ENCODE results near the gene CDKAL1.

Gene CDKAL1

DNA sequence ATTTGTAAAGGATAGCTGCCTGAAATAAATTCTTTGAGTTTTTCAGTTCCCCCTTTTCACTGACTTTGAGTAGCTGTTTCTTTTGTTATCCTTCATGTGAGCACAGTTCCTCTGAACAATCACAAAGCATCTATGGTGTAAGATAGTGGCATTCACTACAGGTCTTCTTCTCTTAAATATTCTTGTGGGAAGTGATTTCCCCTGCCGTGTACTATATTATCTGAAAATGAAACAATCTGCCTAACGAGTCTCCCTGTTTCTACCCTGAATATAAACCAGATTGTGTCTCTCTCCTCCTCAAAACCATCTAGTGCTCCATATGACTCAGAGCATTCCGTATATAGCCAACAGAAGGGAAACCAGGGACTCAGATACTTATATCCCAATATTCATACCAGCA lies 679.2 kb downstream of the CDKAL1 start:
- no peaks in the 10 kb centered on the region for H3K36me3 ChIP-seq (ENCODE audit: insufficient read depth, low read length)

DNA sequence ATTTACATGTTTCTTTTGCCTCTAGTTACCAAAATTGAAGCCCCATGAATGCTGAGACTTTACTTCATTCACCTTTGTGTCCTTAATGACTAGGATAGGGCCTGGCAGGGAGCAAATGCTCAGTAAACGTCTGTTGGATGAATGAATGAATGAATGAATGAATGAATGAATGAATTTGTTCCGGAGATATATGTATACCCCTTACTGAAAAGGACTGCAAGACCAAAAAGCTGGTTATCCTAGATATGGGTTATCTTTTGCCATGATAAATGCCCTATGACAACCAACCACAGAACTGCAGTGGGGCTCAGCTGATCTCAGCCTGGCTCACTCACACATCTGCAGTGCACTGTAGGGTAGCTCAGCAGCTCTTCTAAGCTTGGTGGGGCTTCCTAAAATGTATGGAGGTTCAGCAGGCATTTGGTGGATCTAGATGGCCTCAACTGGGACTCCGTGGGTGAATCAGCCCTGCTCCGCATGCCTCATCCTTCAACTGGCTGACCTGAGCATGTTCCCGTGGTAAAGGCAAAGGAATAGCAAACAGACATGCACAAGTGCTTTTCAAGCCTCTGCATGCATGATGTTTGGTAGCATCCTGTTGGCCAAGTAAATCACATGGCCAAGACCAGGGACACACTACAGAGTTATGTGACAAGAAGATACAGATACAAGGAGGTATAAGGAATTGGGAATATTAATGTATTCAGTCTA lies 680.6 kb downstream of the CDKAL1 start:
- no peaks in the 10 kb centered on the region for H3K4me1 ChIP-seq (ENCODE audit: control insufficient read depth, insufficient read depth, low read length, unreplicated experiment)
- no peak overlapping the region for H2AFZ ChIP-seq (ENCODE audit: low read length, unreplicated experiment)
- no peak overlapping the region for H3K4me3 ChIP-seq (ENCODE audit: low read depth, low read length)
- H3K36me3 ChIP-seq (ENCODE audit: insufficient read depth, low read length) = no peaks in the 10 kb centered on the region
- no peak overlapping the region for H3K27ac ChIP-seq (ENCODE audit: low read depth, low read length)
- no peaks in the 10 kb centered on the region for H3K79me2 ChIP-seq (ENCODE audit: control insufficient read depth, insufficient read depth, low read length, unreplicated experiment)
- no peaks in the 10 kb centered on the region for H3K27me3 ChIP-seq (ENCODE audit: insufficient read depth, low read length)

More for the DNA sequence above, 679.2 kb downstream of the CDKAL1 start:
- no peak overlapping the region for H3K4me3 ChIP-seq (ENCODE audit: low read depth, low read length)
- no peaks in the 10 kb centered on the region for H3K27me3 ChIP-seq (ENCODE audit: insufficient read depth, low read length)
- H2AFZ ChIP-seq (ENCODE audit: low read length, unreplicated experiment) = no peak overlapping the region
- H3K4me1 ChIP-seq (ENCODE audit: control insufficient read depth, insufficient read depth, low read length, unreplicated experiment) = no peaks in the 10 kb centered on the region
- no peaks in the 10 kb centered on the region for H3K79me2 ChIP-seq (ENCODE audit: control insufficient read depth, insufficient read depth, low read length, unreplicated experiment)
- H3K27ac ChIP-seq (ENCODE audit: low read depth, low read length) = no peak overlapping the region

DNA sequence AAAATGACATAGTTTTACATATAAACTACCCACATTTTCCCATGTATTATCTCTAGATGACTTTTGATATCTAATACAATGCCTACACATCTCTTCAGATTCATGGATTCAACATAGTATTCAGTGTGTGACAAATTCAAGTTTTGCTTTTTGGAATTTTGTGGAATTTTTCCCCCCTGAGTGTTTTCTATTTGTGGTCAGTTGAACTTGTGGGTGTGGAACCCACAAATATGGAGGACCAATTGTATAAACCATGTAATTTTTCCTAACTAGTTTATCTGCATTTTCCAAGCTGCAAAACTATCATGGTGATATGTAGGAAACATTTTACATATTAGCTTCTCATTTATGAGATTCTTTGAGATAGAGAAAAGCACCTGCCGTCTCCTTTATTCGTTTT lies 685.0 kb downstream of the CDKAL1 start:
- Histone ChIP-seq H3K4me1 (ENCODE audit: control insufficient read depth, insufficient read depth, low read length, unreplicated experiment) (no peaks in the 10 kb centered on the region), H3K79me2 (ENCODE audit: control insufficient read depth, insufficient read depth, low read length, unreplicated experiment) (no peaks in the 10 kb centered on the region), H2AFZ (ENCODE audit: low read length, unreplicated experiment) (no peak overlapping the region)

DNA sequence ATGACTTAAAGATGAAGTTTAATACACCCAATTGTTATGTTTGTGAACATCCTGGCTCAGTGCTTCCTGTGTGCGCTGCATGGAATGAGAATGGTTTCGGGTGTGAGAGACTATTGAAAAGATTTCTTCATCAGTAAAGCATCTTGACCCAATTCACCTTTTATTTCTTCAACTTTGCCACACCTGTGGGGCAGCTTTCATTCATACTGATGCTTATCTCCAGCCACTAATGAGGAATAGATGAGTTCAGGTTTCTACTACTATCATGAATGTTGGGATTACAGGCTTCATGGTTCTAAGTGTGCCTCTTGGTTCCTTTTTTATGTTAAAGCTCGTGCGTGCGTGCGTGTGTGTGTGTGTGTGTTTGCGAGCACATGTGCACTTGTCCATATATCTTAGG lies 685.6 kb downstream of the CDKAL1 start:
- no peak overlapping the region for H2AFZ ChIP-seq (ENCODE audit: low read length, unreplicated experiment)
- H3K27ac ChIP-seq (ENCODE audit: low read depth, low read length) = no peak overlapping the region
- H3K27me3 ChIP-seq (ENCODE audit: insufficient read depth, low read length) = no peaks in the 10 kb centered on the region
- H3K36me3 ChIP-seq (ENCODE audit: insufficient read depth, low read length) = no peaks in the 10 kb centered on the region
- no peaks in the 10 kb centered on the region for H3K79me2 ChIP-seq (ENCODE audit: control insufficient read depth, insufficient read depth, low read length, unreplicated experiment)
- H3K4me3 ChIP-seq (ENCODE audit: low read depth, low read length) = no peak overlapping the region
- H3K4me1 ChIP-seq (ENCODE audit: control insufficient read depth, insufficient read depth, low read length, unreplicated experiment) = no peaks in the 10 kb centered on the region

More for the DNA sequence above, 685.0 kb downstream of the CDKAL1 start:
- Histone ChIP-seq H3K27ac (ENCODE audit: low read depth, low read length) (no peak overlapping the region), H3K27me3 (ENCODE audit: insufficient read depth, low read length) (no peaks in the 10 kb centered on the region), H3K4me3 (ENCODE audit: low read depth, low read length) (no peak overlapping the region), H3K36me3 (ENCODE audit: insufficient read depth, low read length) (no peaks in the 10 kb centered on the region)

DNA sequence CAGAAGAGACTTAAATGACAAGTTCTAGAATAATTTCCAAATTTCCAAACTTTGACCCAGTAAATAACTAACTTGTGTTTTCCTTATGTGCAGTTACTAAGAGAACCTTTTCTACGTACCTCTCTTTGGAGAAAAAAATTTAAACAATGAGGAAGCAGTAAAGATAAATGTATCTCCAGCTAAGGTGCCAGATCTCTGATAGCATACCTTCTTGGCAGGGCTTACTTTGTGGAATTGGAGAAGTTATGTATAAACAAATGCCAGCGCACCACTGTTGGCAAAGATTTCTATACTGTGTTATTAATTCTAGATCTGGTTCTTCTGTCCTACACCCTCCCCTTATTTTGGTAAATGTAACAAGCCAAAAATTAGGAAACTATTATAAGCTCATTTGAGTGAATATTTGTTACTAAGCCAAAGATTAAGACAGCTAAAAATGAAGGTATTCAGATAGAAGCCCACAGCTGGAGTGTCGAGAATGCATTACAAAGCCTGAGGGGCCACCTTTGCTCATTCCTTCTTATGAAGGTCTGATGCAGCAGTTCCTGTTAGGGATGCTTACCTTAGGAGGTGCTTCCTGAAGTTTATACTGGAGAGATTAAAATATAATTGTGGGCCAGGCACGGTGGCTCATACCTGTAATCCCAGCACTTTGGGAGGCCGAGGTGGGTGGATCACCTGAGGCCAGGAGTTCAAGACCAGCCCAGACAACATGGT lies 686.2 kb downstream of the CDKAL1 start:
- Histone ChIP-seq H3K36me3 (ENCODE audit: insufficient read depth, low read length) (no peaks in the 10 kb centered on the region), H3K79me2 (ENCODE audit: control insufficient read depth, insufficient read depth, low read length, unreplicated experiment) (no peaks in the 10 kb centered on the region), H2AFZ (ENCODE audit: low read length, unreplicated experiment) (no peak overlapping the region), H3K27ac (ENCODE audit: low read depth, low read length) (no peak overlapping the region), H3K4me1 (ENCODE audit: control insufficient read depth, insufficient read depth, low read length, unreplicated experiment) (no peaks in the 10 kb centered on the region), H3K4me3 (ENCODE audit: low read depth, low read length) (no peak overlapping the region), H3K27me3 (ENCODE audit: insufficient read depth, low read length) (no peaks in the 10 kb centered on the region)

DNA sequence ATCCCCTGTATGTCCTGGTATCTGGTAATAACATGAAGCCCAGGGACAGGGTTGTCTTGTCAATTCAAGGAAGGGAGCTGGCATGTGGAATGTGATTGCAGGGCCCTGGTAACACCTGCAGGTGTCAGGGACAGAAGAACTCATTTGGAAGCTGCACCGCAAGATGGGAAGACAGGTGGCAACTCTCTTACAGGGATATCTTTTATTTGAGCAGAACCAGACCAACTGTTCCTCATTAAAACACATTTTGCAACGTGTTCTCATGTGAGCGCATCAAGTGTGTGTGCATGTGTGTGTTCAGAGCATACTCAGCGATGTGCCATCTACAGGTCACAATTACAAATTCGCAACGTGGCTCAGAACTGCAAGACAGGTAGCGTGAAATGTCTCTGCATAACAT lies 688.4 kb downstream of the CDKAL1 start:
- no peaks in the 10 kb centered on the region for H3K36me3 ChIP-seq (ENCODE audit: insufficient read depth, low read length)
- no peaks in the 10 kb centered on the region for H3K27me3 ChIP-seq (ENCODE audit: insufficient read depth, low read length)
- H3K4me3 ChIP-seq (ENCODE audit: low read depth, low read length) = no peak overlapping the region
- H3K79me2 ChIP-seq (ENCODE audit: control insufficient read depth, insufficient read depth, low read length, unreplicated experiment) = no peaks in the 10 kb centered on the region
- H3K27ac ChIP-seq (ENCODE audit: low read depth, low read length) = no peak overlapping the region
- H2AFZ ChIP-seq (ENCODE audit: low read length, unreplicated experiment) = no peak overlapping the region
- no peaks in the 10 kb centered on the region for H3K4me1 ChIP-seq (ENCODE audit: control insufficient read depth, insufficient read depth, low read length, unreplicated experiment)

DNA sequence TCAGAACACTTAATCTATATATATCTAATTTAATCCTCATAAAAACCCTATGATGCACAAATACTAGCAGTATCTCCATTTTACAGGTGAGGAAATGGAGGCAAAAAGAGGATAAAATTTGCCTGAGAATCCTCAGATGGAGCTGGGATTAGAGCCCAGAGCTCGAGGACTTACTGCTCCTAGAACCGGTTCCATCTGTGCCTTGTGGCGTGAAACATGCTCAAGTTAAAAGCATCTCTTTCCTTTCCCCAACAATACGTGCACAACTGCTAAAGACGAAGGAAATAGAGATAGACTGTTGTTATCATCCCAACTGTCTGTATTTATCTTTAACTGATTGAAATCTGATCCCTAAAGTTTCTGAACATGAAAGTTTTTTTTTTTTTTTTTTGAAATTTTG lies 691.7 kb downstream of the CDKAL1 start:
- H3K79me2 ChIP-seq (ENCODE audit: control insufficient read depth, insufficient read depth, low read length, unreplicated experiment) = no peaks in the 10 kb centered on the region
- H3K4me3 ChIP-seq (ENCODE audit: low read depth, low read length) = no peak overlapping the region
- H3K36me3 ChIP-seq (ENCODE audit: insufficient read depth, low read length) = no peaks in the 10 kb centered on the region
- H3K27me3 ChIP-seq (ENCODE audit: insufficient read depth, low read length) = no peaks in the 10 kb centered on the region
- H2AFZ ChIP-seq (ENCODE audit: low read length, unreplicated experiment) = no peak overlapping the region
- H3K4me1 ChIP-seq (ENCODE audit: control insufficient read depth, insufficient read depth, low read length, unreplicated experiment) = peaks cover 10% of the 10 kb centered on the region
- no peak overlapping the region for H3K27ac ChIP-seq (ENCODE audit: low read depth, low read length)

DNA sequence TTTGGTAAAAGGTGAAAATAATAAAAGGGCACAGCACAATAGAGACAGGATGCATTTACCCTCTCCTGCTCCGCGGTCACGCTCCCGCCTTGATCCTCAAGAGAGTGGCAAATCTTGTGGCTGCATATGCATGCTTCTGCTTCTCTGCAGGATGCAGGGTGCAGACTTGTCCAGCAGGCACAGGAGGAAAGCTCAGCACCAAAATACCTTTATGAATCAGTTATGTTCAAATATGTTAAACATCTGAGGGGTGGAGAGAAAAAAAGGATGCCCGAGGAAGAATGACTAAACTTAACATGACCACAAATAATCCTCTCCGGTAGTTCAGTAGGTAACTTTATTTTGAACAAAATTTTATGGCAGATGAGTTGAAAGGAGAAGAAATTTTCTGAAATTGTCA lies 693.2 kb downstream of the CDKAL1 start:
- Histone ChIP-seq H3K36me3 (ENCODE audit: insufficient read depth, low read length) (peaks cover under 1% of the 10 kb centered on the region; the same call in 1 of the 2 replicates), H3K27ac (ENCODE audit: low read depth, low read length) (no peak overlapping the region), H3K79me2 (ENCODE audit: control insufficient read depth, insufficient read depth, low read length, unreplicated experiment) (no peaks in the 10 kb centered on the region), H3K27me3 (ENCODE audit: insufficient read depth, low read length) (no peaks in the 10 kb centered on the region), H3K4me1 (ENCODE audit: control insufficient read depth, insufficient read depth, low read length, unreplicated experiment) (peaks cover 10% of the 10 kb centered on the region), H2AFZ (ENCODE audit: low read length, unreplicated experiment) (no peak overlapping the region), H3K4me3 (ENCODE audit: low read depth, low read length) (no peak overlapping the region)

DNA sequence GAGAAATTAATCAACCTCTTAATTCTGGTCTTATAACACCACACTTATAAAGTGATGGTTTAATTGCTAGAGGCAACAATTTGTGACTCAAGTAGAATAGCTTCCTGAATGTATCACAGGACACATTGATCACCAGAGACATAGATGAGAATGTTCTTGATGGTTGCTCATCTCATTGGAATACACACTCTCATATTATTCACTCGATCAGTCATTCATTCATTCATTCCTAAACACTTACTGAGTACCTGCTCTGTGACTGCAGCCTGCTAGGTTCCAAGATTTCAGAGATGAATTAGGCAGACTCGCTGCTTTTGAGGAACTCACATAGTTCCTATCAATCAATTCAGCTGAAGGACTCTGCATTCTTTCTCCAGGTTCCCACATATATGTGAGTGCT lies 694.2 kb downstream of the CDKAL1 start:
- H2AFZ ChIP-seq (ENCODE audit: low read length, unreplicated experiment) = no peak overlapping the region
- H3K27me3 ChIP-seq (ENCODE audit: insufficient read depth, low read length) = no peaks in the 10 kb centered on the region
- no peak overlapping the region for H3K27ac ChIP-seq (ENCODE audit: low read depth, low read length)
- H3K4me3 ChIP-seq (ENCODE audit: low read depth, low read length) = no peak overlapping the region
- peaks cover 7% of the 10 kb centered on the region; the same call in 1 of the 2 replicates for H3K36me3 ChIP-seq (ENCODE audit: insufficient read depth, low read length)
- H3K79me2 ChIP-seq (ENCODE audit: control insufficient read depth, insufficient read depth, low read length, unreplicated experiment) = no peaks in the 10 kb centered on the region
- H3K4me1 ChIP-seq (ENCODE audit: control insufficient read depth, insufficient read depth, low read length, unreplicated experiment) = peaks cover 10% of the 10 kb centered on the region

DNA sequence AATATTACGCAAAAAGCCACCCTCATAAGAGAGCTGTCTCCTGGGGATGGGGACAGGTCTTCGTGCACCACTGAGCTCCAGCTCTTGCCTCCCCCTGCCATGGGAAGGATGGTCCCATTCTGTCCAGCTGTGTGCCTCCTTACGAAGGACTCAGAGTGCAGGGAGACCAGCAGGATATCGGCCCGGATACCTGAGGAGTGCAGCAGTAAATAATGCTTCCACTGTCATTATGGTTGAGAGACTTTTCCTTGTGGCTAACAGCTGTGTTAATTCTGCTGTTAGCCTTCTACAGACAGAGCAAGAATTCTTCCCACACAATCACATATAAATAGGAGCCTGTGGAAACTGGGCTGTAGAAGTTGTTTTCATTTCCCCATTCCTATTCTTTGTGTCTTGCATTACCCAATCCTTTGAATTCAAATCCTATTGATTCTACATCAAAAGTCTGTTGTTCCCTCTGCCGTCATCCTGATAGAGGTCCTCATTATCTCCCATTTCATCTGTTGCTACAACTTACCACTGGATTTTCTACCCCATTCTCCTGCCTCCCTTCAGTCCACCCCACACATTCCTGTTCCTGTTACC lies 694.7 kb downstream of the CDKAL1 start:
- Histone ChIP-seq H3K79me2 (ENCODE audit: control insufficient read depth, insufficient read depth, low read length, unreplicated experiment) (no peaks in the 10 kb centered on the region), H3K4me3 (ENCODE audit: low read depth, low read length) (no peak overlapping the region), H3K27me3 (ENCODE audit: insufficient read depth, low read length) (no peaks in the 10 kb centered on the region), H3K27ac (ENCODE audit: low read depth, low read length) (no peak overlapping the region), H2AFZ (ENCODE audit: low read length, unreplicated experiment) (no peak overlapping the region), H3K36me3 (ENCODE audit: insufficient read depth, low read length) (peaks cover 8% of the 10 kb centered on the region; the same call in 1 of the 2 replicates), H3K4me1 (ENCODE audit: control insufficient read depth, insufficient read depth, low read length, unreplicated experiment) (peaks cover 10% of the 10 kb centered on the region)

DNA sequence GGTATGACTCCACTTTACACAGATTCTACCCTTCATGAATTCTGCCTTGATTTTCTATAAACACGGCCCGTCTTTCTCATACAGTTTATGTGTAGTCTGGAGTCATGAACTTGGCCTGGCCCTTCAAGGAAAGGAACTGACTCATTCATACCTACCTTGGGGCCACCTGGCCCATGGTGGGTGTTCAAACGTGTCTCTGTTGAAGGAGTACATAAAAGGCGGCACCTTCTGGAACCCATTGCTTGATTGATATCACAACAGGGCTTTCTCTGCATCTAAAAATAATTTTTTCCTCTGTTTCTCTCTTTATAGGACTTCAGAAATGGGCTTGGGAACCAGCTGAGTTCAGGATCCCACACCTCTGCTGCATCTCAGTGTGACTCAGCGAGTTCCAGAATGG lies 696.3 kb downstream of the CDKAL1 start:
- Histone ChIP-seq H3K4me3 (ENCODE audit: low read depth, low read length) (no peak overlapping the region), H3K79me2 (ENCODE audit: control insufficient read depth, insufficient read depth, low read length, unreplicated experiment) (no peaks in the 10 kb centered on the region), H3K27me3 (ENCODE audit: insufficient read depth, low read length) (no peaks in the 10 kb centered on the region), H3K27ac (ENCODE audit: low read depth, low read length) (no peak overlapping the region), H2AFZ (ENCODE audit: low read length, unreplicated experiment) (no peak overlapping the region), H3K36me3 (ENCODE audit: insufficient read depth, low read length) (peaks cover 8% of the 10 kb centered on the region; the same call in 1 of the 2 replicates), H3K4me1 (ENCODE audit: control insufficient read depth, insufficient read depth, low read length, unreplicated experiment) (peaks cover 10% of the 10 kb centered on the region)

Measured in ACC112 (cell line).